Adrenal gland (tissue), 12 donors: ENCODE results near the gene C5orf24. TPM values are rescaled to one million over a fixed set of nuclear protein-coding genes. Genes with fewer than 3 reads are reported as not detected.
"Not testable (repeated sequence)": the region's sequence is repeated elsewhere in the genome, so short reads cannot be mapped to it uniquely, and the experiment has no call there.

Experiments
- DNase-seq, 7 donors: peaks; one replicate each; pipeline ENCODE4 v3.0.0-alpha.2; 2019 to 2020
- H3K27ac ChIP-seq, 5 donors: fragments of 200-600 bp; sonication (generic) in 4 of 5; 1 replicate in 3 of 5; 2 replicates in 2 of 5; pipeline versions ENCODE4 v1.5.1 to v1.8.0; 2016 to 2020; ENCODE audit warnings: mild to moderate bottlenecking in 1 of 5
- H3K27me3 ChIP-seq: fragments of 200-600 bp; 2 replicates; pipeline ENCODE4 v1.8.0; 2021
- H3K36me3 ChIP-seq, 2 donors: fragments of 200-600 bp; replicated peaks in 1 of 2; 1 replicate in 1 of 2; 2 replicates in 1 of 2; pipeline versions ENCODE4 v1.5.1 to v1.8.0; 2018 to 2022
- H3K4me1 ChIP-seq, 2 donors: fragments of 200-600 bp; replicated peaks in 1 of 2; 1 replicate in 1 of 2; 2 replicates in 1 of 2; pipeline versions ENCODE4 v1.5.1 to v1.8.0; 2018 to 2021
- H3K4me3 ChIP-seq, 4 donors: fragments of 200-600 bp; sonication (generic) in 3 of 4; one replicate each; pipeline ENCODE4 v1.5.1; 2016 to 2018
- H3K9me3 ChIP-seq, 3 donors: fragments of 200-600 bp; sonication (generic) in 1 of 3; replicated peaks in 1 of 3; 1 replicate in 2 of 3; 2 replicates in 1 of 3; pipeline versions ENCODE4 v1.5.1 to v1.8.0; 2016 to 2021
- CTCF ChIP-seq, 6 experiments: fragments of 450-650 bp in 4 of 6; fragments of 200-600 bp in 2 of 6; sonication (generic) in 1 of 6; IDR thresholded peaks; 1 replicate in 5 of 6; 2 replicates in 1 of 6; pipeline versions ENCODE4 v1.5.1 to v1.8.0; 2016 to 2021; ENCODE audit warnings: antibody characterized with exemption in 6 of 6, mild to moderate bottlenecking in 2 of 6, moderate library complexity in 1 of 6
- POLR2A ChIP-seq, 2 donors: fragments of 450-650 bp; IDR thresholded peaks; one replicate each; pipeline ENCODE4 v1.6.1; 2017; ENCODE audit warnings: antibody characterized with exemption in 2 of 2, mild to moderate bottlenecking in 2 of 2, moderate library complexity in 1 of 2
- WGBS, 4 donors: extraction: QIAGEN DNeasy Blood & Tissue Kit in 2 of 4; methylation state at CpG; one replicate each; pipeline versions ENCODE4 v1.1.5 to v1.1.7; 2013 to 2017; 5-methylcytosine and 5-hydroxymethylcytosine counted together
- intact Hi-C, 2 donors: fragments of 100-400 bp; cut with DNase I; formaldehyde crosslinking; loops; one replicate each; pipeline versions ENCODE4 v1.14.1 to v1.15.0; 2022 to 2023
- polyA plus RNA-seq, 3 donors: library from polyadenylated mRNA; stranded (reverse); fragments of 200-250 nt in 2 of 3; fragments of 350-450 nt in 1 of 3; fragmentation: Illumina TruSeq in 1 of 3; extraction: RNeasy Lipid Tissue Mini Kit (QIAGEN cat#74804) in 1 of 3; gene quantifications; one replicate each; pipeline ENCODE4 v1.2.3, GENCODE V29; 2013 to 2014
- total RNA-seq, 9 donors: library from RNA; depleted of rRNA in 4 of 9; stranded (reverse); fragments of >200 nt in 4 of 9; fragments of 120-200 nt in 1 of 9; fragmentation: NEBNext Ultra II Directional in 1 of 9; extraction: Animal tissue kit (Norgen Biotek cat#: 25700) in 1 of 9; gene quantifications; one replicate each; pipeline versions ENCODE4 v1.1.0 to v1.2.4, GENCODE V29; 2013 to 2023
- donor health status: healthy with polysubstance abuse.
- donor health status: Bipolar disorder and iron deficiency.
- donor health status: DM: yes; HTN: yes; CAD: no.
- donor health status: DM: no; HTN: no; CAD: no.
- donor health status: DM: no; HTN: no; CAD: no.
- donor health status: DM: yes; HTN: yes; CAD: no.

C5orf24 gene
- total and polyA plus RNA-seq, 12 donors = 13.5 to 68.2 (median 42.4) TPM

GRCh38 chr5:134851307-134851923 lies 5.6 kb downstream of the C5orf24 start:
- Histone ChIP-seq H3K36me3 (peaks cover 0 to 18% of the 10 kb centered on the region in 2 donors), H3K27ac (peak overlapping the region in 1 of 5 donors; percentile 46), H3K4me1 (peaks cover 22 to 46% of the 10 kb centered on the region in 2 donors), H3K27me3 (no peaks in the 10 kb centered on the region), H3K9me3 (no peaks in the 10 kb centered on the region), H3K4me3 (no peak overlapping the region)
- TF ChIP-seq CTCF (IDR thresholded peaks at IDR 0.05) = peak; percentile 15 to 53 (median 44)
- TF ChIP-seq POLR2A (IDR thresholded peaks at IDR 0.05) = no peak
- intact Hi-C loops = no loop called here
- DNase-seq = peak in 2 of 7 donors; percentile 29 to 60
- 24 to 34% (median 32%) methylated on average over 1 of the region's 1 CpG for WGBS, 4 donors

GRCh38 chr5:134856465-134856864 lies 10.7 kb downstream of the C5orf24 start:
- H3K27ac ChIP-seq, DNase-seq, H3K4me1 ChIP-seq, H3K4me3 ChIP-seq, H3K27me3 ChIP-seq, H3K9me3 ChIP-seq, intact Hi-C loops: not testable (repeated sequence)
- WGBS, 4 donors = 89 to 94% (median 92%) methylated on average over 7 of the region's 7 CpGs
- peaks cover 0 to 53% of the 10 kb centered on the region in 2 donors for H3K36me3 ChIP-seq

- no peak for TF ChIP-seq POLR2A (IDR thresholded peaks at IDR 0.05)
- no peak for TF ChIP-seq CTCF (IDR thresholded peaks at IDR 0.05)
- no peaks in the 10 kb centered on the region for H3K27me3 ChIP-seq
- H3K27ac ChIP-seq = no peak overlapping the region
- H3K4me1 ChIP-seq = peaks cover 0 to 4% of the 10 kb centered on the region in 2 donors
- H3K4me3 ChIP-seq = no peak overlapping the region
- DNase-seq = no peak
- intact Hi-C loops = no loop called here
- WGBS, 4 donors = 51 to 71% (median 57%) methylated on average over 3 of the region's 3 CpGs
- peaks cover 0 to 53% of the 10 kb centered on the region in 2 donors for H3K36me3 ChIP-seq
- no peaks in the 10 kb centered on the region for H3K9me3 ChIP-seq
Observed at GRCh38 chr5:134857401-134857800, 11.6 kb downstream of the C5orf24 start.

- Histone ChIP-seq H3K9me3 (no peaks in the 10 kb centered on the region), H3K27me3 (no peaks in the 10 kb centered on the region), H3K27ac (no peak overlapping the region), H3K4me3 (no peak overlapping the region), H3K4me1 (no peaks in the 10 kb centered on the region), H3K36me3 (peaks cover 0 to 14% of the 10 kb centered on the region in 2 donors)
- WGBS, 4 donors = 78 to 97% (median 91%) methylated on average over 2 of the region's 2 CpGs
- intact Hi-C loops = no loop called here
- no peak for DNase-seq
- no peak for TF ChIP-seq POLR2A (IDR thresholded peaks at IDR 0.05)
- no peak for TF ChIP-seq CTCF (IDR thresholded peaks at IDR 0.05)
Observed at GRCh38 chr5:134864707-134865106, 18.9 kb downstream of the C5orf24 start.

- intact Hi-C loops = no loop called here
- 82 to 84% (median 83%) methylated on average over 6 of the region's 6 CpGs for WGBS, 4 donors
- H3K27me3 ChIP-seq = no peaks in the 10 kb centered on the region
- no peaks in the 10 kb centered on the region for H3K9me3 ChIP-seq
- peaks cover 0 to 31% of the 10 kb centered on the region in 2 donors for H3K4me1 ChIP-seq
- DNase-seq = no peak
- TF ChIP-seq POLR2A (IDR thresholded peaks at IDR 0.05) = no peak
- no peak for TF ChIP-seq CTCF (IDR thresholded peaks at IDR 0.05)
- peak overlapping the region in 4 of 5 donors; percentile 88 to 98 (median 95) for H3K27ac ChIP-seq
- H3K4me3 ChIP-seq = peak overlapping the region in 1 of 4 donors; percentile 90
- H3K36me3 ChIP-seq = no peaks in the 10 kb centered on the region
Observed at GRCh38 chr5:134873494-134873893, 27.7 kb downstream of the C5orf24 start.
